Jurkat, Clone E6-1 (cell line): ENCODE measurements around the gene ABHD16A.

Source experiments
- DNase-seq: peaks from one replicate; pipeline ENCODE4 v3.0.0-alpha.2; 2011; ENCODE audit warnings: low read depth, low spot score
- H3K4me3 ChIP-seq: 2 replicates; pipeline ENCODE4 v1.5.1; 2011; ENCODE audit warnings: mild to moderate bottlenecking, low read length, control low read depth, moderate library complexity

Gene ABHD16A

DNA sequence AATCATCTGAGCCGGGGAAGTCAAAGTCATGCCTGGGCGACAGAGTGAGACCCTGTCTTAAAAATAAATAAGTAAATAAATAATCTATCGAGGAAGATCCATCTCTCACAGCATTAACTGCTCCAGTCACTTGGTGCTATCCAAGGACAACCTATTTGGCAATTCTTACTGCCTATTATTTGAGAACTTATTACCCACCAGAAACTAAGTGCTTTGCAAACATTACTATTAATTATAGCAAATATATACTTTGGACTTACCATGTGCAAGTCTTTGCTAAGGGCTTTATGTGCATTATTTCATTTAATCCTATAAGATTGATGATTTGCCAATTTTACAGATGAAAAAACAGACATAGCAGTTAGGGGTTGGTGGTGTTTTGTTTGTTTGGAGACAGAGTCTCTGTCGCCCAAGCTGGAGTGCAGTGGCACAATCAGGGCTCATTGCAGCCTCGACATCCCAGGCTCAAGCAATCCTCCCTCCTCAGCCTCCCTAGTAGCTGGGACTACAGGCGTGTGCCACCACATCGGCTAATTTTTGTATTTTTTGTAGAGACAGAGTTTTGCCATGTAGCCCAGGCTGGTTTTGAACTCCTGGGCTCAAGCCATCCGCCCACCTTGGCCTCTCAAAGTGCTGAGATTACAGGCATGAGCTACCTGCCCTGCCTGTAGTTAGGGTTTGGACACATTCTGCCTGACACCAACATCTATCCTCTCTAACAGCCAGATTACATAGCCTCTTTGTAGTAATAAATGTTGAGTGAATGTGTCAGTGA is 48.4 kb downstream of the ABHD16A start:
- no peak overlapping the region for H3K4me3 ChIP-seq
- DNase-seq: no peak

DNA sequence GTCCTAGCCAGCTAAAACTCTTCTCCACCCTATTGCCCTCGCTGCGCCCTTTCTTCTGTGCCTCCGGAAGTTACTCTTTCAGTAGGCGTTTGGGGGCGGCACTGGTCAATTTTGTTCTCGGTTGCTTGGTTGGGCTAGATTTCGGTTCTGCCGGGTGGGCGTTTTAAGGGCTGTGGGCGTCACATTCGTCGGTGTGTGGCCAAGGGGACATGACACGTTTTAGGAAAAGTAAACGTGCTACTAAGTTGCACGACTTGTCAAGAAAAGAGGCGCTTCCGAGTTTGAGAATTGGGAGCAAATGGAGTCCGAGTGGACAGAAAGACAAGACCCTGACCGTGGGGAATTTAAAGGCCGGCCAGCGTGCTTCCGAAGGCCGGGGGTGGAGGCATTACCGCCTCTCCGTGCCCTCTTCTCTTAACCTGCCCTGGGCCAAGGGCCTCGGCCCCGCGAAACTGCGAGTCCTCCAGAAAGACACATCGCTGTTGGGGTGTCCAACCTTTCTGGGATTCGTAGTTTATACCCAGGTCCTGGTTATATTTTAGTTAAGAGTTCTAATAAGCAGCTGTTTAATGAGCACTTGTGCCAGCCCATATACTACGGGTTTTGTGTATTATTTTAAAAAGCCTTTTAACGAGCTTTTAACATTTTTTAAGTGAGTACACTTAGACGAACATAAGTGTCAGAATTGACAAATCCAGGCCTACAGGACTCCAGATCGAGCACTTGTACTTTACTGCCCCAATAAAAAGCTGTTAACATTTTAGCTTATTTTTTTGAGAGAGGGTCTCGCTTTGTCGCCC is 50.0 kb downstream of the ABHD16A start:
- no peak for DNase-seq

GRCh38 chr6:31651602-31652191 is 51.4 kb downstream of the ABHD16A start:
- peak overlapping the region; percentile 95 for H3K4me3 ChIP-seq
- DNase-seq: no peak

More for the DNA sequence above, 50.0 kb downstream of the ABHD16A start:
- peak overlapping the region; percentile 95 for H3K4me3 ChIP-seq

DNA sequence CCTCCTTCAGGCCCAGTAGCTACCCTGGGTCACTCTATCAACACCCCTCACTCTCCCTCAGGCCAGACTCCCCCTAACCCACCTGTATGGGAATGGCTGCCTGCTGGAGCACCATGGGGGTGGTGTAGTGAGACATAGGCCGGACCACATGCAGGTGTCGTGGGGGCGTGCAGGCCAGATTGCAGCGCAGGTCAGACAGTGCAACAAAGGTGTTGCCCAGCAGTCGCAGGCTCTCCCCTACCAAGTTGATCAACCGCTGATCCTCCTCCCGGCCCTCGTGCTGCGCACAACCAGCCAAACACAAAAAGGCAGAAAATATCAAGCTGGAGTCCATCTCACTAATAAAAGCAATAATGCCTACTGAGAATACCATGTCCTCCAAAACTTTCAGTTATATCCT is 57.8 kb downstream of the ABHD16A start:
- DNase-seq: no peak
- H3K4me3 ChIP-seq: no peak overlapping the region

- no peak for DNase-seq
- no peak overlapping the region for H3K4me3 ChIP-seq
These were observed 59.2 kb downstream of the ABHD16A start for GRCh38 chr6:31643818-31644454.

- H3K4me3 ChIP-seq: no peak overlapping the region
- DNase-seq: no peak
These were observed 60.1 kb downstream of the ABHD16A start for GRCh38 chr6:31642798-31643570.

DNA sequence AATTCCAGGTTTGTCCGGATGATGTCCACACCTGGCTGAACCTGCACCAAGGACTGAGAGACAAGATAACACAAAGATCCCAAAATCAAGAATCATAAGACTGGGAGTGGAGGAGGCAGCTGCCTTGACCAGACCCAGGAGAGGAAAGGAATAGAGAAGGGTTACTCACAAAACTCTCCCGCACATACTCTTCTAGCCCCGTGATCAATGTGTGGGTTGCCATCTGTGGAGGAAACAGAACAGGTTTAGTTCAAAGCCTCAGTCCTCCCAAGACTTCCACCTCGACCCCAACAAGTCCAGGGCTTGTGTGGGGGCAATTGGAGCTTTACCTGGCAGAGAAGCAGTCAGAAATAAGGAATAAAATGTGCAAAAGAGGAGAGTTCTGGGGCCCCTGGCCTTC is 61.8 kb downstream of the ABHD16A start:
- no peak overlapping the region for H3K4me3 ChIP-seq

GRCh38 chr6:31640612-31641011 is 62.5 kb downstream of the ABHD16A start:
- no peak overlapping the region for H3K4me3 ChIP-seq
- DNase-seq: no peak

More for the DNA sequence above, 61.8 kb downstream of the ABHD16A start:
- no peak for DNase-seq

DNA sequence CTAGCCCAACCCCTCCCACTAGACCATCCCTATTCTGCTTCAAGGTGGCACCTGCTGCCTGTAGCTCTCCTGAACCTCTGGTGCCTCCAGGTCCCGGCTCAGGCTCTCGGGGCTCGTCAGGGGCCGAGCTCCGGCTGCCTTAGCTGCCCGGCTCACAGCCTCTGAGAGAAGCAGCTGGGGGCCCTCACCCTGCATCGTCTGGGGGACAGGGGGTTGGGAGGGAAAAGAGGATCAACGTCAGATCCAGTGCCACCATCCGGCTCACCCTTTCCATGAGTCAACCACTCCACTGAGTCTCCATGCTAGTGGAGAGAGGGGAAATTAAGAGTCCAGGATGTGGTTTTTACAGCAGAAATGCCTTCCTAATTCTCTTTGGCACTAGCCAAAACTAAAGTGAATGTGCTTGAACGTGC is 63.7 kb downstream of the ABHD16A start:
- no peak overlapping the region for H3K4me3 ChIP-seq
- no peak for DNase-seq

- H3K4me3 ChIP-seq: no peak overlapping the region
- no peak for DNase-seq
These were observed 64.1 kb downstream of the ABHD16A start for GRCh38 chr6:31639043-31639442.
